Activated CD4-positive, alpha-beta T cell treated with anti-CD3 and anti-CD28 coated beads, Interleukin-2, amount 50 U/mL, for 48 hours (primary cell): Measurements from ENCODE around the gene MRPL14.
"Not testable (repeated sequence)": the region's sequence is repeated elsewhere in the genome, so short reads cannot be mapped to it uniquely, and the experiment has no call there.

Experiments used
- DNase-seq, 2 experiments: peaks; one replicate each; pipeline ENCODE4 v3.0.0-alpha.2; 2020

MRPL14 gene

DNA sequence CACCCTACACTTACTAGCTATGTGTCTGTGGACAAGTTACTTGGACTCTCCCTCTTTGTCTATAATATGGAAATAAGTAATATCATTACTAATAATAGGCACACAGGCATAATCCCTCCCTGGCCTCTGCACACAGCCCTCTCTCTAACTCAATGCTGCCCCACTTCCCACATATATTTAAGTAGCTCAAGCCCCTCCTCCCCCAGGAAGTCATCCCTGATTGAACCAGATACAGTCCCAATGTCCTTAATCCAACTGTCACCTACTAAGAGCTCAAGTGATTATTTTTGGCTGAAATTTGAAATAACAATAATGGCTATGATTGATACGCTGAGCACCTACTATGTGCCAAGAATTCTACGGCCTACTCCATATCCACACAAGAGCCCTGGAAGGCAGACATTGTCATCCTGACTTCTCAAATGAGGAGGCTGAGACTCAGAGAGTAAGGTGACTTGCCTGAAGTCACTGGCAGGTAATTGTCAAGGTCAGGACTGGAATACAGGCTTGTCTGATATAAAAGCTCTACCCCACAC is 29.4 kb downstream of the MRPL14 start:
- DNase-seq = no peak

DNA sequence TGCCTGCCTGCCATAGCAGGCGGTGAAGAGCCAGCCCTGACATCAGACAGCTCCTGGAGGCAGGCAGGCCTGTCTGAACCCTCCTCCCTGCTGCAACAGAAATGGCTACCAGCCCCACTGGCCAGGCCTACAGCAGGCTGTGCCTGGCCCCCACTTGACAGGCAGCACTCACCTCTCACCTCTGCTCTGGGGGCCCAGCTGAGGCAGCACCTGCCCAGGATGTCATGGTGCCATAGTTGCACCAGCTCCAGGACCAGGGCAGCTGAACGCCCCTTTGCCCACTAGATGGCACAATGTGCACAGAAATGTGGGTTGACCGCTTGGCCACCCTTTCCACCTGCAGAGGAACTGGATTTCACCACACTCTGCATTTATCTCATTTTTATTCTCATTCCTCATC is 30.6 kb downstream of the MRPL14 start:
- DNase-seq = peak; percentile 77 to 82

DNA sequence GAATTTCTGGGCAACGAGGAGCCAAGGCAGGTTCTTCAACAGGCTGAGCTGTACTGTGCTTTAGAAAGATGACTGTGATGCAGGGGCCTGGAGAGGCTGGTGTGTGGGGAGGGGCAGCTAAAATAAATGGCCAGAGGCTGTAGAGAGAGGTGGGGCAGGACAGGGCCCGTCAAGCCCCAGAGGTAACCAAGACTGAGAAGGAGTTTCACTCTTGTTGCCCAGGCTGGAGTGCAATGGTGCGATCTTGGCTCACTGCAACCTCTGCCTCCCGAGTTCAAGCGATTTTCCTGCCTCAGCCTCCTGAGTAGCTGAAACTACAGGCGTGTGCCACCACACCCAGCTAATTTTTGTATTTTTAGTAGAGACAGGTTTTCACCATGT is 32.0 kb downstream of the MRPL14 start:
- not testable (repeated sequence) for DNase-seq

DNA sequence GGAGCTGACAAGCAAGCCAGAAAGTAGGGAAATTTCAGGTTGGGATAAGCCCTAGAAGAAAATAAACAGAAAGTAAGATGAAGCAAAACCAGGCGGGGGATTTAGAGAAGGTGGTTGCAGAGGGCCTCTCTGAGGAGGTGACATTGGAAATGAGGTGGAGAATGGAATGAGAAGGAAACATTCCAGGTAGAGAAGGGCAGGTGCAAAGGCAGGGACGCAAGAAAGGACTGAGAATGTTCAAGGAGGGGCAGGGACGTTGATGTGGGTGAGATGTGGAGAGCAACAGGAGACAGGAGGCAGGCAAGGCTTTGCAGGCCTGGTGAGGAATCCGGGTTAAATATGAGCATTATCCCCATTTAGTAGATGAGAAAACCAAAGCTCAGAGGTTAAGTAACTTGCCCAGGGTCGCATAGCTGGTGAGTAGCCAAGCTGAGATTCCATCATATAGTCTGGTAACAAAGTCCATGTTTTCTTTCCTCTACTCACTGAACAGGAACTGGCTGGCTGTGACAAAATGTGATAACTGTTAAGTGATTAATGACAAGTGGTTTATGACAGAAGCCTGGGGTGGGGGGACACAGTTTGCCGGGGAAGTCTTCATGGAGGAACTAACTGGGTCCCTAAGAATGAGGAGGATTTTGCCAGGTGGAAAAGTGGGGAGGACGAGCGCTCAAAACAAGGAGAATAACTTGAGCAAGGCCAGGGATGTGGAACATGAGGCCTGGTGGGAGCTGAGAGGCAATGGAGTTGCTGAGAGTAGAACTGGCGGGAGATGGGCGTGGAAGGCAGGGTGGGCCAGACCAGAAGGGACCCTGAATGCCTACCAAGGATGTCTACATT is 32.6 kb downstream of the MRPL14 start:
- DNase-seq = no peak

DNA sequence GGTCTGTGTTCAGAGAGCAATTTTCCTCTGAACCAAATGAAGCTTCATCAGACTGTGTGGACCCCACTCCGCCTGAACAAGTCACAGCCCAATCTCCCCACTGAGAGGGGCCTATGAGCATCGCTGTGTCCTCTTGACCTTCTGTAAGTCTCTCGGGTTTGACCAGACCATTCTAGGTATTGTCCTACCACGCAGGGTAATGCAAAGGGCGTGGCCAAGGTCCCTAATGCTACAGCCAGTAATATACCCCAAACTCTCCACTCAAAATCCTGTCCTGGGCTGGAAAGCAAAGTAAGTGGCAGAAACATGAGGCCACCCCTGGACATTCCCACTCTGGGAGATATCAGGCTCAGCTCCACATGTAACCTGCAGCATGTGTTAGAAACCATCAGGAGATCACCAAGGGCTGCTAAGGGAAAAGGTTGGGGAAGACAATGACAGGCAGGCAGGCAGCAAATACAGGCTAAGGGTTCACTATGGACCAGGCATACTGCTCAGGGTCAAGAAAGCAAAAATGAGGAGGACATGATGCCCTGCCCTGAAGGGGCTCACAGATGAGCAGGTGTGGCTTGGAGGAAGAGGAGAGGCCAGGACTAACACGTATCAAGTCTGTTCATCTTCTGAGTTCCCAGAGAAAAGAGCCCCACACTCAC is 33.4 kb downstream of the MRPL14 start:
- no peak for DNase-seq

DNA sequence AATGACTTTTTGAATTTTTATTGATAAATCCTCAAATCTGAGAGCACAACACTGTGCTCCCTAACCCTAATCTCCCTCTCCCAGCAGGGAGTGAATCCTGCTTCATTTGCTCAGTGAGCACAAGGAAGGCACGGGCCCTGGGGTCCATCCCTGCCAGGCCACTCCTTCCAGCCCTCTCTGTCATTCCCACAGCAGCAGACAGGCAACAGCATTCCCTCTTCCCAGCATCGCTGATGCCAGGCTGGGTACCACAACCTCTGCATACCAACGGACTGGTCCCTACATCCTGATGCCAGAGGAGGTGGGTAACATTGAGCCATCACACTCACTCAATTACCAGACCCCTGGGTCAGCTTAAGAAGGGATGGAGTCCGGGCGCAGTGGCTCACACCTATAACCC is 34.2 kb downstream of the MRPL14 start:
- DNase-seq = no peak

DNA sequence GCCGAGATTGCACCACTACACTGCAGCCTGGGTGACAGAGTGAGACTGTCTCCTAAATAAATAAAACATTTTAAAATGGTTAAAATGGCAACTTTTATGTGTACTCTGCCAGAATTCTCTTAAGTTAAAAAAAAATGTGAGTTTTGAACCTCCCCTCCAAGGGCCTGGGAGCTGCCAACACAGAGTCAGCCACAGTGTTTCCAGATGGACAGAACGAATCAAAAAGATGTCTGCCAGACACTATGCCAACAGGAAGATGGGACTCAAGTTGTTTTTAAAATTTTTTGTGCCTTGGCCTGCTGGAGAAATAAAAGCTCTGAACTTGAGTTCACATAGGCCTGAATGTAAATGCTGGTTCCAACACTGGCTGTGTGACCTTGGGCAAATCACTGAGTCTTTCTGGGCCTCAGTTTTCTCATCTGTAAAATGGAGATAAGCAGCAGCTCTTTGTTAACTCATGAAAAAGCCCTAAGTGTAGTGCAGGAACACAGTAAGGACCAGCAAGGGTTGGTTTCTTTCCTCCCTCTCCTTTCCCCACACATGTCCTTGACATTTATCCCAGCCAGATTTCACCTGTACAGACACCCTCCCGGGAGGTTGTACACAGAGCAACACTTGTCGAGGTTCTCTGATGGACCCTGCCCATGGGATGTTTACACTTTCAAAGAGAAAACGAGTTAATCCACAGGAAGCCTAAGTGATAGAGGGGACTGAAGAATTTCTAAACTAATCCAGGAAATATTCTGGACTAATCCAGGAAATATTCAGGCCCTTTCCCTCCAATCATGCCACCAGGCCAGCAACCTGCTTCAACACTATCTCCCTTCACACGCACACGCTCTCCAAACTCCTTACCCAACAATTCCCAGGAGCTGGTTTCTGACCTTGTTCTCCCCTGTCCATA is 35.0 kb downstream of the MRPL14 start:
- DNase-seq = no peak

DNA sequence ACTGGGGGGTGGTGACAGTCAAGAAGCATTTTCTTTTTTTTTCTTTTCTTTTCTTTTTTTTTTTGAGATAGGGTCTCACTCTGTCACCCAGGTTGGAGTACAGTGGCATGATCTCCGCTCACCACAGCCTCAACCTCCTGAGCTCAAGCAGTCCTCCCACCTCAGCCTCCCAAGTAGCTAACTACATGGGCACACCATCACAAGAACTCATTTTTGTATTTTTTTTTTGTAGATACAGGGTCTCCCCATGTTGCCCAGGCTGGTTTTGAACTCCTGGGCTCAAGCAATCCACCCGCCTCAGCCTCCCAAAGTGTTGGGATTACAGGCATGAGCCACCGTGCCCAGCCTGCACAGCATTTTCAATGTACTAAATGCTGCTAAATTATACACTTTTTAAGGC is 35.9 kb downstream of the MRPL14 start:
- DNase-seq = not testable (repeated sequence)

DNA sequence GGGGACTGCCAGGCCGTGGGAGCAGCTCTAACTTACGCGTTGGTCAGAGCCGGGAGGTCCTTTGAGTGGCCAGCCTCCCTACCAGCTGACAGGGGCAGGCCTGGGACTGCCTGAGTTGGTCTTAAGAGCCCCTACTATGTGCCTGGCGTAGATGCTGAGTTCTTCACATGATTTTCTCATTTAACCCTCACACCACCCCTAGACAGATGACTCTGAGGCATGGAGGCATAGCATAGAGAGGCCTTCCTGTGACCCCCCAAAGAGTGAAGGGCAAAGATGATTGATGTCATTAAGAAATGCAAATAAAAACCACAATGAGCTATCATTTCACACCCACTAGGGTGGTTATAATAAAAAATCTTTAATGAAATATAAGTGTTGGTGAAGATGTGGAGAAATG is 36.8 kb downstream of the MRPL14 start:
- DNase-seq = no peak

DNA sequence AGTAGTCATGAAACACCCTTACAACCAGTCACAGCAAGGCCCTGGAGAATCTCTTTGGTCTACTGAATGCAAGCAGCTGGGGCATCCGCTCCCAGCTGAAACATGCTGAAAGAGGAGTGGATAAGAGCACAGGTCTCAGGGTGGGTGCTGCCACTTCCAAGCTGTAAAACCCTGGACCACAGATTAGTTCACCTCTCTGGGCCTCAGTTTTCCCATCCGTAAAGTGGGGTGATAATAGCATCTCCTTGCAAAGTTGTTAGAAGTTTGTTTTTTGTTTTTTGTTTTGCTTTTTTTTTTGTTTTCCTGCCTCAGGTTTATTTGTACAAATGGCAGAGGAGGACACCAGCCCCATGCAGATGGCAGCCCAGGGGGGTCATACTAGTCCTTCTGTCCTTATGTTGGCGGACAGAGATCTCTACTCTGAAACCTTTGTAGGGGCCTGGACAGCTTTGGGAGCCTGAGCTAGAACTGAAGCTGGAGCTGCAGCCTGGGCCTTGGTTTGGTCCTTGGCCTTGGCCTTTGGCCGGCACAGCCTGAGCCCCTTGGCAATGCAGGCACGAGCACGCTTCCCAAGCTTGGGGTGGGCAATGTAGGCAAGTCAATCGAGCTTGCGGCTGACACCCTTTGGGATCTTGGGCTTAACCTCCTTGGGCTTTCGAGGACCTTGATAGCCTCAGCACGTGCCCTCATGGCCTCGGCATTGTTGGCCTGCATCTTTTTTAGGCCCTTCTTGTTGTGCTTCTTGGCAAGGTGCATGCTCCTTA is 38.2 kb downstream of the MRPL14 start:
- no peak for DNase-seq

DNA sequence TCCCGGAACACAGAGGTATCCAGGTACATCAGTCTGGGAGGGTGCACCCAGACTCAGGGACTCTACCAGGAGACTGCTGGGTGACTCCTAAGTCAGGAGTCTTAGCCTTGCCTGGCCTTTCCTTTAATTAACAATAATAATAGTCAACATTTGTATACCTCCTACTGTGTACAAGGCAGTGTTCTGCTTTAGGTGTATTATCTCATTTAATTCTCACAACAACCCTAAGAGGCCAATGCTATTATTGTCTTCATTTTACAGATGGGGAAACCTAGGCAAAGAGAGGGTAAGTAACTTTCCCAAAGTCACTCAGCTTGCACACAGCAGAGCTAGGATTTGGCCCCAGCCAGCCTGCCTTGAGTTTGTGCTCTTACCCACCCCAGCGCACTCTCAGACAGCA is 39.6 kb downstream of the MRPL14 start:
- no peak for DNase-seq

DNA sequence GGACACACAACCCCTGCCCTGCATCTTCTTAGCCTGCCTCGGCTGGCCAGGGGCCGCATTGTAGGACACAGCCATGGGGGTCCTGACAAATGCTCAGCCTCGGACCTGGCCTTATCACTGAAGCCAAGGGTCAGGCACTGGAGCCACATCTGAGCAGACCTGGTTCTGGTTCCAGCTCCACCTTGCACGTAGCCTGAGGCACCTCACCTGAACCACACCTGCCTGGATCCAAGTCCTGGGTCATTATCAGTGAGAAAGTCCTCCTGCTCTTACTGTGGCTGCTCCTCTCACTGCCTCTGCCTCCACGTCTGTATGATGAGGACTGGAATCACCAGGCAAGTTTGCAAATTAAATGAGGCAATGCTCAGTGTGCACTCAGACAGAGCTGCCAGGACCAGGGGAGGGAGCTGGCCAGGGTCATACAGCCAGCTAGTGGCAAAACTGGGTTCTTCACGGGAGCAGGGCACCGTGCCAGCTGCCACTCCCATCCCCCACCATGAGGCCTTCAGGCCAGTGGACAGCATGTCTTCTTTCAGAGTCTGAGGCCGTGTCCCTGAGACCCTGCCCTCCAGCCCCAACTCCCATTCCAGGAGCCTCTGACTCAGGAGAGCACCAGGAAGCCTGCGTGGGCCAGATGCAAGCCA is 40.2 kb downstream of the MRPL14 start:
- DNase-seq = no peak

DNA sequence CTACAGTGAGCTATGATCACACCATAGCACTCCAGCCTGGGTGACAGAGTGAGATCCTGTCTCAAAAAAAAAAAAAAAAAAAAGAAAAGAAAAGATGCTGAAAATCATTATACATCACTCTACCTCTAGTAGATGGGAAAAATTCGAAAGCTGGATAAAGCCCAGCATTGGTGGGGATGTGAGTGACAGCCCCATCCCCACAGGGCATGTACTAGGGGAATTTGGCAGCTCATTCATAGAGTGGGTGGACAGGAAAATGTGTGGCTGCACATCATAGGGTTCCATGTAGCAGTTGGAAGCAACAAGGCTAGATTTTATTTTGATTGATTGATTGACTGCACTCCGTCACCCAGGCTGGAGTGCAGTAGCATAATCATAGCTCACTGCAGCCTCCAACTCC is 42.0 kb downstream of the MRPL14 start:
- DNase-seq = no peak

DNA sequence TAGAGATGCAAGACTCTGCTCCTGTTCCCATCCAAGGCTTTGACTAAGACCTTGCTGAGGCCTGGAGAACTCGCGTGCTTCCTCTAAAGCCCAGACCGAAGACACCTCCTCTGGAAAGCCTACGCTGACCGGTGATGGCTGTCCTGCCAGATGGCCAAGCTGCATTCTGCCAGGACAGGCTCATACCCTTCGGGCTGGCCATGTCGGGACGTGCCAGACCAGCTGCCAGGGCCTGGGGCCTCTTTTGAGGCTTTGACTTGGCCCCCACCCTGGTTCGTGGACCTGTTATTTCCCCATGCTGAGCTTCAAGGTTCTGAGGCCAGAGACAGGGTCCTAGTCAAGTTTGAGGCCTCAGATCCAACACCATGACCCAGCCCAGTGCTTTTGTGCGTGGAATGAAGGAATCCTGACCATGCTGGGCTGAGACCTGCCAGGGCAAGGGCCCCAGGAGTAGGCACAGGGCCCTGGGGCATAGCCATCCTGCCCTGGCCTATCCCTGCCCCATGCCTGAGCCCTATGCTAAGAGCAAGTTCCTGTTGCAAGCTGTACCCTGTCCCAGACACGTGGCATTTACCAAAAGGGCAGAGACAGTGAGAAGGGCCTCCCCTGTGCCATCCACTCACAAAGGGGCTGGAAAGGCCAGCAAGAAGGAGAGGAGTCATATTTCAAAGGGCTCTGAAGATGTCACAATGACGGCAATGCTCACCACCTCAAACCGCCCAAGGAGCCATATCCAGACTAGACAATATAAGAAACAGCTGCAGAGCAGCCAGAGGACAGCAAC is 42.8 kb downstream of the MRPL14 start:
- DNase-seq = no peak

DNA sequence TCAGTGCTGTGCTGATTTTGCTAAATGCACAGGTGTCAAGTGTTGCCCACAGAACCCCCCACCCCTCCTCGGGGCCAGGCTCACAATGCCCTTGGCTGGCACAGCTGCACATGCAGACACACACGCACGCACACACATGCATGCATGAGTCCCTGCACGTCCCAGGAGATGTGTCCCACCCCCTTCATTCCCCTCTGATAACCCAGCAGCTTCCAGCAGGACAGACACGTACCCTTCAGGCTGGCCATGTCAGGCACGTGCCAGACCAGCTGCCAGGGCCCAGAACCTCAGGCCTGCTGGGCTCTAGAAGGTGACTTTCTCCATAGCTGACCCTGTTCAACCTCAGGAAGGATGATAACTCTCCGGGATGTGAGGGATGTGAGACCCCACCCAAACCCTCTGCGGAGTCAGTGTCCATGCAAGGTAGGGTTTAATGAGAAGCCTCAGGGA is 44.4 kb downstream of the MRPL14 start:
- DNase-seq = no peak

DNA sequence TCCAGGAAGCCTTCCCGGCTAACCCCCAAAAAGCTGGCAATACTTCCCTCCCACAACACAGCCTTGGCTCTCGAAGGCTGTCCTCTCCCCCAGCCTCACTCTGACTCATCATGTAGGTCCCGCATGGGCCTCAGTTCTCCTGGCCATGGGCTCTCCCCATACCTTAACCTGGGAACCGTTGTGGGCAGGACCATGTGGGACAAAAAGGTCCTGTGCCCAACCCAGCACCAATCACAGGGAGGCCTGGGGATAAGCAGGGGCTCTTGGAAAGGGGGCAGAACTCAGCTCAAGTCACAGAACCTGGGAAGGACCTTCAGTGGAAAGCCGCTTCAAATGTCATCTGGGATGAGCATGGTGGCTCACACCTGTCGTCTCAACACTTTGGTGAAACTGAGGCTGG is 45.5 kb downstream of the MRPL14 start:
- DNase-seq = no peak

DNA sequence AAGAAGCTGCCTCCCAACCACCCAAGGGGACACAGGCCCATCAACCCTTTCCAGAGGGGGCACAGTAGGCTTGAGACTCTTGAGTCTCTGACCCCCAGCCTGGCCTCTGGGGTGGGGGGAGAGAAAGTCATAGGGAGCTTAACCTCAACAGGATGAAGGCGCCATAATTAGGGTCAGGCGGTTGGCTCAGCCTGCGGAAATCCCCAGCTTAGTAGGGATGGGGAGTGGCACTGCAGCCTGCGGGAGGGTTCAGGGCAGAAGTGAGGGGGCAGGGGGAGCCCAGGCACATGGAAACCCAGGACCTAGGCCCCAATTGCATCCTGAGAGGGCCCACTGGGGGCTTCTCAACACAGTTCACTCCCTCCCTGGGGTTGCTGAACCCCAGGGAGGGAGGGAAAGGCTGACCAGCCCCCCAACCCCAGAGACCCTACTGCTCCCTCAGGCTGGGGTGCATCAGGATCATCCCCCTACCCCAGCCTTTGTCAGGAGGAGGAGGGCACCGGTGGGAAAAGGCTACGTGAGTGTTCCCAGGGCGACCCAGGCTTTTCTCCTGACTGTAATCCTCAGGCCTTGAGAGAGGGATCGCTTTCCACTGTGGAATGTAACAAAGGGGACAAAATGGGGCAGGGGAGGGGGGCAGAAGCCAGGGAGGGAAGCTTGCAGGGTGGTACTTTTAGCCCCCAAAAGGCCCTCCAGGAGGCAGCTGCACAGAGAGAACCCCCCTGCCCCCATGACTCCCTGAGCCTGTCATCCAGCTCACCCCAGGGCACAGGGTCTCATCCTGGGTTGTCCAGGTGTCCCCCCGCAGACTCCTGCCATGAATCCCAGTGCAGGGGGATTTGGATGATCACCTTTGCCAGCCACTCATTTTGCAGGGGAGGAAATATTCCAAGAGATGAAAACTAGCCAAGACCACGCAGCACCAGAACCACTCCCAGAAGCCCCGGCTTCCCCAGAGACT is 46.4 kb downstream of the MRPL14 start:
- DNase-seq = no peak

DNA sequence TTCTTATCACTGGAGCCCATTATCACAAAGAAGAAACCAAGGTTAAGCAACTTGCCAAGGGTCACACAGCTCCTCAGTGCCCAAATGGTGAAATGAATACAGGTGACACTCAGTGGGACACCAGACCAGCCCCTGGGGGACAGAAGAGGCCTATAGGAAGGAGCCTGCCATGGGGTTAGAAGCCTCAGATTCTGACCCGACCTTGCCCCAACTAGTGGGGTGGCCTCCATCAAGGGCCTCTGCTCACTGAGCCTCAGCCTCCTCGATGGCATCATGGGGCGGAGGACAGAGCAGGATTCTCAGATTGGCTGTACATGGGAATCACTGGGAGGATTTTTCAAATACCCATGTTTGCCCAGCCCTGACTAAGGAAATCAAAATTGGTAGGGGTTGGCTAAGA is 47.6 kb downstream of the MRPL14 start:
- DNase-seq = no peak

DNA sequence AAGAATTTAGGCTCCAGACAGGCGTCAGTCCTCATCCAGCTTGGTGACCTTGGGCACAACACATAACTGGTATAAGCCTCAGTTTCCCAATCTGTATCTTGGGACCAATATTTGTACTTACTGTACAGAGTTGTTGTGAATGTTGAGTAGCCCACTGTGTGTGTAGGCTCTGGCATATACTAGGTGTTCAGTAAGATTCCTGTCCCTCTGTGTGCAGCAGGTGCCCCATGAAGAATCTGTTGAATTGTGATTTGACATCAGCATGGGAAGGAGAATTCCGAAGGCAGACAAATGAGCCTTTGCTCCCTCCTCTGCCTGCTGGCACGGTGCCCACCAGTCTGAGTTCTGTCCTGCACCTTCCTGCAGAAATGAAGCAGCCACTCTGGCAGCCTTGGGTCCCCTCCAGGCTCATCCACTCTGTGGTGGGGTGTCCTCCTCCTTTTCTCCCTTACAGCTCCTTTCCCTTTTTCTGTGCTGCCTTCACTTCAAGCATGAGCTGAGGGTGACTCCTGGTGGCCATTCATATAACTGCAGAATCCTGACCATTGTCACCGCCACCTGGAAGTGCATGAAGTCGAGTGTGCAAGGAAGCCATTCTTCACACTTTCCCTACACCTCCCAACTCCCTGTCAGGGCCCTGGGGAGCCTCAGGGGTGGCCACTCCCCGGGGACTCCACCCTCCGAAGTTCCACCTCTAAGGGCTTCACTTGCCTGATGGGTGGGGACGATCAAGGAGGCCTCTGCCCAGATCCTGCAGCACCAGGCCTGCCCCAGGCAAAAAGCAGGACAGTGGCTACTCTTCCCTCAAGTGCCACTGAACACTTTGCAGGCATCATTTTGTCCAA is 48.2 kb downstream of the MRPL14 start:
- peak; percentile 72 to 81 for DNase-seq
